ENCODE measurements around the gene MYH6.

MYH6 gene

DNA sequence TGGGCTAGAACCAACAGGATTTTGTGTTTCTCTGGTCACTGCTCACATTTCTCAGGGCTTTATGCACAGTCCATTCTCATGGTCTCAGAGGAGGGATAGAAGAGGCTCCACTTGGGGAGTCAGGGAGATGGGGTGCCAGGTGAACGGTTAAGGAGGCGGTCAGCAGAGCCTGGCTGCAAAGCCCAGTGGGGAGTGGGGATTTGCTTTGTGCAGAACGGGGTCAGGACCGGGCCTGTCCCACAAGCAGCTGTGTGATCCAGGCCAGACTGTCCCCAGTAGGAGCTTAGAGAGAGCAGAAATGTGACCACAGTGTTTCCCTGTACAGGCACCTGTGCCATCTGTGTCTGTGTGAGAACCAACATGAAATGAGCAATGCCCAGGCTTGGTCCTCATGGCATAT, 27.1 kb downstream of the MYH6 start:
- Histone ChIP-seq H3K27ac (ENCODE audit: low read length, poor library complexity, severe bottlenecking) (no peak overlapping the region), H3K9me3 (ENCODE audit: control insufficient read depth, low read length) (no peaks in the 10 kb centered on the region), H3K4me1 (ENCODE audit: control insufficient read depth, insufficient read depth, low read depth, low read length) (no peaks in the 10 kb centered on the region), H2AK5ac (ENCODE audit: low read length, severe bottlenecking) (no peak overlapping the region), H2BK5ac (ENCODE audit: low read depth, low read length, poor library complexity, severe bottlenecking) (no peak overlapping the region), H3K4ac (ENCODE audit: low read depth in 1 of 2, low read length in 2 of 2) (no peak overlapping the region), H2BK120ac (ENCODE audit: low read depth, low read length) (no peak overlapping the region), H3K18ac (ENCODE audit: low read depth in 1 of 2, low read length in 2 of 2) (no peak overlapping the region), H4K91ac (ENCODE audit: low read length) (no peak overlapping the region), H3K27me3 (ENCODE audit: control insufficient read depth in 1 of 2, insufficient read depth in 1 of 2, low read length in 2 of 2) (peaks cover 65 to 87% of the 10 kb centered on the region in 2 experiments), H2AFZ (ENCODE audit: low read depth, low read length) (no peak overlapping the region), H3K9ac (ENCODE audit: low read length) (no peak overlapping the region), H2BK15ac (ENCODE audit: low read depth, poor library complexity, severe bottlenecking) (no peak overlapping the region), H3K23ac (ENCODE audit: low read length in 2 of 2) (no peak overlapping the region), H3K36me3 (ENCODE audit: control insufficient read depth in 1 of 2, insufficient read depth in 2 of 2, low read depth in 1 of 2, low read length in 2 of 2) (no peaks in the 10 kb centered on the region), H3K4me3 (ENCODE audit: insufficient read depth in 1 of 2, low read depth in 1 of 2, low read length in 2 of 2) (no peak overlapping the region), H4K8ac (ENCODE audit: low read length) (no peak overlapping the region), H3K4me2 (ENCODE audit: low read length, poor library complexity, severe bottlenecking) (no peak overlapping the region), H3K14ac (ENCODE audit: low read length in 2 of 2) (no peak overlapping the region), H3K79me1 (replicated peaks; ENCODE audit: low read length, poor library complexity, severe bottlenecking) (no peaks in the 10 kb centered on the region), H2BK12ac (ENCODE audit: low read length in 2 of 2) (no peak overlapping the region)
- WGBS: 83% methylated on average over 4 of the region's 4 CpGs
- DNase-seq: no peak

DNA sequence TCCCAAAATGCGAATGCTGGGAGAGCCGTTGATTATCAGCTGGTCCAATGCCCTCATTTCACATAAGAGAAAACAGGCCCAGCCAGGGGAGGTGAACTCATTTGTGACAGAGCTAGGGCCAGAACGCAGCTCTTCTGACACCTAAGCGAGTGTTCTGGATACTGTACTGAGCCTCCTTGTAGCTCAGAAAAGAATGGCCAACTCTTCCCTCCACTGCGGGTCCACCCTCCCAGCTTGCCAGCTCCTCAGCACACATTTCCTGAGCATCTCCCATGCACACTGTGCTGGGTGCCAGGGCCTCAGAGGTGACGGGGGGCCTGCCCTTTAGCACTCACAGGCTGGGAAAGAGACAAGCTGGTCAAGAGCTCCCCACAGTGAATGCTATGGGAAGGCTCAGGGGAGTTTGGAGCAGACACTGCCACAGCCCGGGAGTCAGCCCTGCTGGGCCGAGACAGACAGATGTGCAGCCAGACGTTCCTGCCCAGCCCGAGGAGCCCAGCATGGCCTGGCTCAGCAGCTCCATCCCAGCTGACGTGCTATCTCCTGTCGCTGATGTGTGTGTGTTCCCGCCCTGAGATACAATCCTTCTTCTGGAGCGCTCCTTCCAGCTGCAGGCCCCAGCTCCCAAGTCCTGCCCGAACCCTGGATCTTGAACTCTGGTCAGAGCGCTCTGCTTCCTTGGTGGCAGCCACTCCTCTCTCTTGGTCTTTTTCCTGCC, 27.7 kb downstream of the MYH6 start:
- Histone ChIP-seq H2BK5ac (ENCODE audit: low read depth, low read length, poor library complexity, severe bottlenecking) (no peak overlapping the region), H4K91ac (ENCODE audit: low read length) (no peak overlapping the region), H2AK5ac (ENCODE audit: low read length, severe bottlenecking) (no peak overlapping the region), H3K27ac (ENCODE audit: low read length, poor library complexity, severe bottlenecking) (no peak overlapping the region), H3K14ac (ENCODE audit: low read length in 2 of 2) (no peak overlapping the region), H2BK15ac (ENCODE audit: low read depth, poor library complexity, severe bottlenecking) (no peak overlapping the region), H3K23ac (ENCODE audit: low read length in 2 of 2) (no peak overlapping the region), H2AFZ (ENCODE audit: low read depth, low read length) (no peak overlapping the region), H3K4me2 (ENCODE audit: low read length, poor library complexity, severe bottlenecking) (no peak overlapping the region), H3K9me3 (ENCODE audit: control insufficient read depth, low read length) (no peaks in the 10 kb centered on the region), H3K4ac (ENCODE audit: low read depth in 1 of 2, low read length in 2 of 2) (no peak overlapping the region), H3K36me3 (ENCODE audit: control insufficient read depth in 1 of 2, insufficient read depth in 2 of 2, low read depth in 1 of 2, low read length in 2 of 2) (no peaks in the 10 kb centered on the region), H3K79me1 (replicated peaks; ENCODE audit: low read length, poor library complexity, severe bottlenecking) (no peaks in the 10 kb centered on the region), H3K9ac (ENCODE audit: low read length) (no peak overlapping the region), H3K4me3 (ENCODE audit: insufficient read depth in 1 of 2, low read depth in 1 of 2, low read length in 2 of 2) (no peak overlapping the region), H2BK120ac (ENCODE audit: low read depth, low read length) (no peak overlapping the region), H2BK12ac (ENCODE audit: low read length in 2 of 2) (no peak overlapping the region), H4K8ac (ENCODE audit: low read length) (no peak overlapping the region), H3K18ac (ENCODE audit: low read depth in 1 of 2, low read length in 2 of 2) (no peak overlapping the region), H3K4me1 (ENCODE audit: control insufficient read depth, insufficient read depth, low read depth, low read length) (no peaks in the 10 kb centered on the region), H3K27me3 (ENCODE audit: control insufficient read depth in 1 of 2, insufficient read depth in 1 of 2, low read length in 2 of 2) (peaks cover 59 to 81% of the 10 kb centered on the region in 2 experiments)
- 66% methylated on average over 16 of the region's 16 CpGs for WGBS
- no peak for DNase-seq

- H3K4me3 ChIP-seq (ENCODE audit: insufficient read depth in 1 of 2, low read depth in 1 of 2, low read length in 2 of 2): no peak overlapping the region
- no peak overlapping the region for H3K18ac ChIP-seq (ENCODE audit: low read depth in 1 of 2, low read length in 2 of 2)
- H3K79me1 ChIP-seq (replicated peaks; ENCODE audit: low read length, poor library complexity, severe bottlenecking): no peaks in the 10 kb centered on the region
- H3K9me3 ChIP-seq (ENCODE audit: control insufficient read depth, low read length): no peaks in the 10 kb centered on the region
- no peak overlapping the region for H3K14ac ChIP-seq (ENCODE audit: low read length in 2 of 2)
- H3K27me3 ChIP-seq (ENCODE audit: control insufficient read depth in 1 of 2, insufficient read depth in 1 of 2, low read length in 2 of 2): peaks cover 57 to 75% of the 10 kb centered on the region in 2 experiments
- no peak overlapping the region for H3K23ac ChIP-seq (ENCODE audit: low read length in 2 of 2)
- H2BK5ac ChIP-seq (ENCODE audit: low read depth, low read length, poor library complexity, severe bottlenecking): no peak overlapping the region
- no peak overlapping the region for H2AFZ ChIP-seq (ENCODE audit: low read depth, low read length)
- H2BK15ac ChIP-seq (ENCODE audit: low read depth, poor library complexity, severe bottlenecking): no peak overlapping the region
- no peak overlapping the region for H3K4me2 ChIP-seq (ENCODE audit: low read length, poor library complexity, severe bottlenecking)
- H3K27ac ChIP-seq (ENCODE audit: low read length, poor library complexity, severe bottlenecking): no peak overlapping the region
- no peak overlapping the region for H2BK12ac ChIP-seq (ENCODE audit: low read length in 2 of 2)
- H4K91ac ChIP-seq (ENCODE audit: low read length): no peak overlapping the region
- H3K36me3 ChIP-seq (ENCODE audit: control insufficient read depth in 1 of 2, insufficient read depth in 2 of 2, low read depth in 1 of 2, low read length in 2 of 2): no peaks in the 10 kb centered on the region
- H3K9ac ChIP-seq (ENCODE audit: low read length): no peak overlapping the region
- H3K4me1 ChIP-seq (ENCODE audit: control insufficient read depth, insufficient read depth, low read depth, low read length): no peaks in the 10 kb centered on the region
- DNase-seq: peak; percentile 41
- H4K8ac ChIP-seq (ENCODE audit: low read length): no peak overlapping the region
- 35% methylated on average over 10 of the region's 12 CpGs for WGBS
- H2AK5ac ChIP-seq (ENCODE audit: low read length, severe bottlenecking): no peak overlapping the region
- H2BK120ac ChIP-seq (ENCODE audit: low read depth, low read length): no peak overlapping the region
- no peak overlapping the region for H3K4ac ChIP-seq (ENCODE audit: low read depth in 1 of 2, low read length in 2 of 2)
These were observed 28.5 kb downstream of the MYH6 start for GRCh38 chr14:23379366-23380196.

DNA sequence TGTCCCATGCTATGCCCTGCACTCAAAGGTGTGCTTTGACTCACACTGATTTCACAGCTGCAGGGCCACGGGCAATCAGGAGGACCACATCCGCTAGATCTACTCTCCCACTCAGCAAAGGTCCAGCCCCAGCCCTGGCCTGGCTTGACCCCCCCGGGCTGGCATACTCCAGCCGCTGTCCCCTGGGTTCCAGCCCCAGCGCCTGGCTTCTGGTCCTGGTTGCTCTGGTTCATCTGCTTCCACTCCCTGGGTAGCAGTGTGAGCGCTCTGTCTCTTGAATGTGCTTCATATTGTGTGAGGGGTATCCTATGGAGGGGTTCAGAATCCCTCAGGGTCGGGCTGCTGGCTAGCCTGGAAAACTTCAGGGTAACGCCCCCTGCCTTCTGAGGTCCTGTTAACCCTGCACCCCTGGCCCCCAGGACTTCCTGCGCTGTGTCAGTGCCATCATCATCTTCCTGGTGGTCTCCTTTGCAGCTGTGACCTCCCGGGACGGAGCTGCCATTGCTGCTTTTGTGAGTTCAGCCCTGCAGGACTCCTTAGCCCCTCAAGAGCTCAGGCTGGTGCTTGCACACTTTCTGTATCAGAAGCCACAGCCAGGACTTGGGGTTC, 29.4 kb downstream of the MYH6 start:
- 78% methylated on average over 11 of the region's 11 CpGs for WGBS
- H2AK5ac ChIP-seq (ENCODE audit: low read length, severe bottlenecking): no peak overlapping the region
- H3K36me3 ChIP-seq (ENCODE audit: control insufficient read depth in 1 of 2, insufficient read depth in 2 of 2, low read depth in 1 of 2, low read length in 2 of 2): no peaks in the 10 kb centered on the region
- H3K27ac ChIP-seq (ENCODE audit: low read length, poor library complexity, severe bottlenecking): no peak overlapping the region
- no peak overlapping the region for H4K91ac ChIP-seq (ENCODE audit: low read length)
- H3K4me1 ChIP-seq (ENCODE audit: control insufficient read depth, insufficient read depth, low read depth, low read length): no peaks in the 10 kb centered on the region
- peak overlapping the region in 1 of 2 experiments; percentile 31 for H3K14ac ChIP-seq (ENCODE audit: low read length in 2 of 2)
- no peak for DNase-seq
- no peak overlapping the region for H2AFZ ChIP-seq (ENCODE audit: low read depth, low read length)
- no peak overlapping the region for H4K8ac ChIP-seq (ENCODE audit: low read length)
- peaks cover 59 to 76% of the 10 kb centered on the region in 2 experiments for H3K27me3 ChIP-seq (ENCODE audit: control insufficient read depth in 1 of 2, insufficient read depth in 1 of 2, low read length in 2 of 2)
- H3K79me1 ChIP-seq (replicated peaks; ENCODE audit: low read length, poor library complexity, severe bottlenecking): no peaks in the 10 kb centered on the region
- no peak overlapping the region for H3K9ac ChIP-seq (ENCODE audit: low read length)
- no peak overlapping the region for H3K4me2 ChIP-seq (ENCODE audit: low read length, poor library complexity, severe bottlenecking)
- no peak overlapping the region for H2BK120ac ChIP-seq (ENCODE audit: low read depth, low read length)
- H2BK12ac ChIP-seq (ENCODE audit: low read length in 2 of 2): no peak overlapping the region
- H2BK5ac ChIP-seq (ENCODE audit: low read depth, low read length, poor library complexity, severe bottlenecking): no peak overlapping the region
- no peak overlapping the region for H3K4me3 ChIP-seq (ENCODE audit: insufficient read depth in 1 of 2, low read depth in 1 of 2, low read length in 2 of 2)
- no peak overlapping the region for H2BK15ac ChIP-seq (ENCODE audit: low read depth, poor library complexity, severe bottlenecking)
- H3K4ac ChIP-seq (ENCODE audit: low read depth in 1 of 2, low read length in 2 of 2): no peak overlapping the region
- no peaks in the 10 kb centered on the region for H3K9me3 ChIP-seq (ENCODE audit: control insufficient read depth, low read length)
- no peak overlapping the region for H3K18ac ChIP-seq (ENCODE audit: low read depth in 1 of 2, low read length in 2 of 2)
- H3K23ac ChIP-seq (ENCODE audit: low read length in 2 of 2): no peak overlapping the region
